Transverse colon (tissue), 1 donor: ENCODE measurements around the gene FAM131C.

Experiments used
- EP300 ChIP-seq: sonication (generic); formaldehyde crosslinking; IDR thresholded peaks from one replicate; pipeline ENCODE4 v1.6.1; 2017; ENCODE audit warnings: antibody characterized with exemption, low read depth
- POLR2A ChIP-seq: fragments of 450-650 bp; IDR thresholded peaks from one replicate; pipeline ENCODE4 v1.6.1; 2016; ENCODE audit warnings: antibody characterized with exemption, mild to moderate bottlenecking, moderate library complexity

DNA sequence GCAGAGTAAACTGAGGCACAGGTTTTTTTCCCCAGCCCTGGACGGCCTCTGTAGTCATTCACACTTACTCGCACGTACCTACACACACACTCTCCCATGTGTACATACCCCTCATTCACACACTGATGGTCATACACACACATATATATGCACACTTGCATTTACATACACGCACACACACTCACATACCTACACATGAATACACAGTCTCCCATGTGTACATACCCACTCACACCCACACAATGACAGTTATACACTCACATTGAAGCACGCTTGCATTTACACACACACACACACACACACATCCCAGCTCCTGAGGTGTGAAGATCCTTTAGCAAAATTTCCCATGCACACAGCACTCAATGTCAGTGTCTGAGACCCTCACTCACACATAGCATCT lies 766 bp upstream of the FAM131C start:
- no peak for TF ChIP-seq POLR2A
- no peak for TF ChIP-seq EP300
